Keratinocyte (primary cell): ENCODE results near the gene CNTNAP5. TPM values are rescaled to one million over a fixed set of nuclear protein-coding genes. Genes with fewer than 3 reads are reported as not detected.

Source experiments
- DNase-seq: peaks from one replicate; pipeline ENCODE4 v3.0.0-alpha.2; 2011; ENCODE audit warnings: low read depth, missing footprints, low spot score
- FAIRE-seq: peaks from 2 replicates; lab custom pipeline; 2011; peaks lifted over from hg19 to GRCh38; lab: Jason Lieb, UNC
- H2AFZ ChIP-seq: 2 replicates; pipeline ENCODE4 v1.6.0; 2012; ENCODE audit warnings: low read length, control low read depth, inconsistent platforms; ENCODE audit not compliant: control insufficient read depth
- H3K27ac ChIP-seq: 2 replicates; pipeline ENCODE4 v1.5.1; 2011; ENCODE audit warnings: low read length; ENCODE audit not compliant: control insufficient read depth, insufficient read depth
- H3K27me3 ChIP-seq: 3 replicates; pipeline ENCODE4 v1.6.0; 2011; ENCODE audit warnings: low read length; ENCODE audit not compliant: control insufficient read depth, insufficient read depth; ENCODE audit errors: extremely low read depth
- H3K36me3 ChIP-seq, 2 experiments: 2 replicates in 1 of 2; 3 replicates in 1 of 2; pipeline ENCODE4 v1.5.1; 2011; ENCODE audit warnings: low read length in 2 of 2, mild to moderate bottlenecking in 1 of 2; ENCODE audit not compliant: control insufficient read depth in 2 of 2, insufficient read depth in 2 of 2; ENCODE audit errors: extremely low read depth in 1 of 2
- H3K4me1 ChIP-seq: 3 replicates; pipeline ENCODE4 v1.5.1; 2011; ENCODE audit warnings: low read length; ENCODE audit not compliant: control insufficient read depth, insufficient read depth; ENCODE audit errors: extremely low read depth
- H3K4me2 ChIP-seq: 3 replicates; pipeline ENCODE4 v1.6.0; 2011; ENCODE audit warnings: low read depth, low read length; ENCODE audit not compliant: control insufficient read depth, insufficient read depth; ENCODE audit errors: extremely low read depth
- H3K4me3 ChIP-seq, 3 experiments: fragments of 200-600 bp in 1 of 3; sonication (generic) in 1 of 3; 2 replicates in 2 of 3; 3 replicates in 1 of 3; pipeline ENCODE4 v1.5.1; 2011 to 2016; ENCODE audit warnings: low read length in 3 of 3, mild to moderate bottlenecking in 3 of 3, control low read depth in 2 of 3, inconsistent platforms in 1 of 3, low read depth in 1 of 3, mixed read lengths in 1 of 3, mixed run types in 1 of 3, moderate library complexity in 1 of 3; ENCODE audit not compliant: control insufficient read depth in 2 of 3, insufficient read depth in 2 of 3; ENCODE audit errors: extremely low read depth in 1 of 3
- H3K79me2 ChIP-seq: 2 replicates; pipeline ENCODE4 v1.6.0; 2012; ENCODE audit warnings: low read length; ENCODE audit not compliant: control insufficient read depth, insufficient read depth
- H3K9ac ChIP-seq: 3 replicates; pipeline ENCODE4 v1.6.0; 2011; ENCODE audit warnings: low read length; ENCODE audit not compliant: control insufficient read depth, insufficient read depth; ENCODE audit errors: extremely low read depth
- H3K9me1 ChIP-seq: 3 replicates; pipeline ENCODE4 v1.6.0; 2011; ENCODE audit warnings: low read length; ENCODE audit not compliant: control insufficient read depth, insufficient read depth; ENCODE audit errors: extremely low read depth
- H3K9me3 ChIP-seq: 2 replicates; pipeline ENCODE4 v1.5.1; 2012; ENCODE audit warnings: low read depth, low read length; ENCODE audit not compliant: control insufficient read depth
- H4K20me1 ChIP-seq: 3 replicates; pipeline ENCODE4 v1.6.0; 2011; ENCODE audit warnings: low read length; ENCODE audit not compliant: control insufficient read depth, insufficient read depth; ENCODE audit errors: extremely low read depth
- CTCF ChIP-seq, 3 experiments: IDR thresholded peaks in 1 of 3; conservative IDR thresholded peaks in 1 of 3; optimal IDR thresholded peaks in 1 of 3; 2 replicates in 2 of 3; 3 replicates in 1 of 3; pipeline versions ENCODE3 to v1.5.1; 2011; ENCODE audit warnings: low read length in 3 of 3, mild to moderate bottlenecking in 3 of 3, moderate library complexity in 2 of 3, control low read depth in 1 of 3, inconsistent platforms in 1 of 3; ENCODE audit not compliant: insufficient read depth in 2 of 3; ENCODE audit errors: extremely low read depth in 1 of 3
- EZH2 ChIP-seq: IDR thresholded peaks from one replicate; pipeline ENCODE4 v1.6.1; 2012; ENCODE audit warnings: inconsistent platforms, mild to moderate bottlenecking, low read length, moderate library complexity
- dilution Hi-C: fragments of 300-500 bp; cut with MboI; formaldehyde crosslinking; loops from one replicate; pipeline ENCODE4 v1.7.0; 2020; ENCODE audit warnings: low sequenced_read_pairs; ENCODE audit not compliant: extremely low pct_ligation_motif_present
- polyA plus RNA-seq, 5 experiments: library from polyadenylated mRNA; depleted of rRNA in 3 of 5; stranded (reverse) in 3 of 5; stranded (forward) in 1 of 5; unstranded in 1 of 5; fragments of >200 nt; gene quantifications; 1 replicate in 1 of 5; 2 replicates in 3 of 5; 3 replicates in 1 of 5; pipeline versions ENCODE4 v1.2.1 to v1.2.3, GENCODE V29; 2011 to 2012; ENCODE audit warnings: missing spikeins in 2 of 5, low read depth in 1 of 5, low replicate concordance in 1 of 5

CNTNAP5 gene
- polyA plus RNA-seq, 1 donor (not counting 4 experiments of a cell fraction or from before 2014, with no cell fraction given): not detected

GRCh38 chr2:124080281-124081153 is 55.4 kb downstream of the CNTNAP5 start:
- Histone ChIP-seq H3K4me2 (no peak overlapping the region), H3K79me2 (no peaks in the 10 kb centered on the region), H3K9me1 (no peaks in the 10 kb centered on the region), H4K20me1 (no peaks in the 10 kb centered on the region), H3K4me1 (no peaks in the 10 kb centered on the region), H3K9ac (no peak overlapping the region), H3K4me3 (no peak overlapping the region), H3K27ac (no peak overlapping the region), H3K27me3 (no peaks in the 10 kb centered on the region), H3K36me3 (no peaks in the 10 kb centered on the region), H3K9me3 (no peaks in the 10 kb centered on the region), H2AFZ (no peak overlapping the region)
- TF ChIP-seq CTCF (optimal IDR thresholded peaks at IDR 0.05 in 1 of 3, IDR thresholded peaks at IDR 0.05 in 1 of 3, conservative IDR thresholded peaks at IDR 0.05 in 1 of 3; ENCODE audit: extremely low read depth in 1 of 3, insufficient read depth in 2 of 3, low read length in 3 of 3) (no peak), EZH2 (no peak)
- dilution Hi-C loops: no loop called here
- no peak for FAIRE-seq
- DNase-seq: no peak

- H3K36me3 ChIP-seq: no peaks in the 10 kb centered on the region
- H4K20me1 ChIP-seq: no peaks in the 10 kb centered on the region
- H3K27me3 ChIP-seq: no peaks in the 10 kb centered on the region
- no peak overlapping the region for H2AFZ ChIP-seq
- H3K9me1 ChIP-seq: no peaks in the 10 kb centered on the region
- TF ChIP-seq EZH2 (no peak), CTCF (optimal IDR thresholded peaks at IDR 0.05 in 1 of 3, IDR thresholded peaks at IDR 0.05 in 1 of 3, conservative IDR thresholded peaks at IDR 0.05 in 1 of 3; ENCODE audit: extremely low read depth in 1 of 3, insufficient read depth in 2 of 3, low read length in 3 of 3) (no peak)
- dilution Hi-C loops: no loop called here
- no peaks in the 10 kb centered on the region for H3K79me2 ChIP-seq
- DNase-seq (no peak), FAIRE-seq (no peak)
- H3K4me3 ChIP-seq: no peak overlapping the region
- no peak overlapping the region for H3K9ac ChIP-seq
- H3K4me2 ChIP-seq: no peak overlapping the region
- H3K9me3 ChIP-seq: no peaks in the 10 kb centered on the region
- H3K27ac ChIP-seq: no peak overlapping the region
- H3K4me1 ChIP-seq: no peaks in the 10 kb centered on the region
Observed at GRCh38 chr2:124081154-124081716, 56.1 kb downstream of the CNTNAP5 start.
